Loucy (cell line): Measurements from ENCODE around the gene CCDC86.
A peak's percentile ranks its signal among the peaks of the same experiment; 100 is the strongest.

Source experiments
- H2AFZ ChIP-seq: fragments of 200-600 bp; sonication (generic); 2 replicates; pipeline ENCODE4 v1.6.0; 2016; ENCODE audit warnings: antibody characterized with exemption, mild to moderate bottlenecking, low read length, moderate library complexity
- H3F3A ChIP-seq: fragments of 200-600 bp; 2 replicates; pipeline ENCODE4 v1.6.0; 2016; ENCODE audit warnings: antibody characterized with exemption, low read depth, mild to moderate bottlenecking
- H3K27me3 ChIP-seq: fragments of 200-600 bp; sonication (generic); 2 replicates; pipeline ENCODE4 v1.6.1; 2014; ENCODE audit warnings: low read length, mild to moderate bottlenecking; ENCODE audit not compliant: insufficient read depth, poor library complexity, severe bottlenecking
- H3K36me3 ChIP-seq: fragments of 200-600 bp; sonication (generic); 2 replicates; pipeline ENCODE4 v1.6.1; 2016; ENCODE audit warnings: low read length; ENCODE audit not compliant: insufficient read depth
- H3K4me1 ChIP-seq: fragments of 200-600 bp; sonication (generic); 2 replicates; pipeline ENCODE4 v1.5.1; 2014; ENCODE audit warnings: low read length, mild to moderate bottlenecking; ENCODE audit not compliant: insufficient read depth, poor library complexity, severe bottlenecking
- H3K4me2 ChIP-seq: fragments of 200-600 bp; sonication (generic); 2 replicates; pipeline ENCODE4 v1.6.0; 2014; ENCODE audit warnings: antibody characterized with exemption, low read length, low read depth, mild to moderate bottlenecking; ENCODE audit not compliant: poor library complexity, severe bottlenecking
- H3K4me3 ChIP-seq: fragments of 200-600 bp; sonication (generic); 2 replicates; pipeline ENCODE4 v1.5.1; 2014; ENCODE audit warnings: low read length, mild to moderate bottlenecking, mixed read lengths; ENCODE audit not compliant: poor library complexity, severe bottlenecking
- H3K79me2 ChIP-seq: fragments of 200-600 bp; sonication (generic); 2 replicates; pipeline ENCODE4 v1.6.1; 2014; ENCODE audit warnings: low read length; ENCODE audit not compliant: insufficient read depth
- H3K9ac ChIP-seq: fragments of 200-600 bp; sonication (generic); 2 replicates; pipeline ENCODE4 v1.6.0; 2014; ENCODE audit warnings: mild to moderate bottlenecking, low read depth, low read length, moderate library complexity; ENCODE audit not compliant: poor library complexity, severe bottlenecking
- H3K9me2 ChIP-seq: fragments of 200-600 bp; sonication (generic); replicated peaks from 2 replicates; pipeline ENCODE4 v1.6.1; 2016; ENCODE audit warnings: low read depth, low read length, mixed read lengths
- H3K9me3 ChIP-seq: fragments of 200-600 bp; sonication (generic); 2 replicates; pipeline ENCODE4 v1.6.1; 2014; ENCODE audit warnings: mild to moderate bottlenecking, antibody characterized with exemption, low read length, low read depth; ENCODE audit not compliant: insufficient read depth
- H4K20me1 ChIP-seq: fragments of 200-600 bp; sonication (generic); 2 replicates; pipeline ENCODE4 v1.6.0; 2014; ENCODE audit warnings: antibody characterized with exemption, low read length, mild to moderate bottlenecking; ENCODE audit not compliant: insufficient read depth, poor library complexity, severe bottlenecking
- EZH2phosphoT487 ChIP-seq: fragments of 200-600 bp; IDR thresholded peaks from 2 replicates; pipeline ENCODE4 v1.6.1; 2018; ENCODE audit warnings: antibody characterized with exemption, mild to moderate bottlenecking, moderate library complexity, borderline replicate concordance
- TF ChIP-seq, protein P1 (sequence below): fragments of 200-600 bp; sonication (generic); conservative IDR thresholded peaks from 2 replicates; pipeline ENCODE4 v1.5.1; 2014; ENCODE audit warnings: mild to moderate bottlenecking, antibody characterized with exemption, low read length

The CCDC86 gene

DNA sequence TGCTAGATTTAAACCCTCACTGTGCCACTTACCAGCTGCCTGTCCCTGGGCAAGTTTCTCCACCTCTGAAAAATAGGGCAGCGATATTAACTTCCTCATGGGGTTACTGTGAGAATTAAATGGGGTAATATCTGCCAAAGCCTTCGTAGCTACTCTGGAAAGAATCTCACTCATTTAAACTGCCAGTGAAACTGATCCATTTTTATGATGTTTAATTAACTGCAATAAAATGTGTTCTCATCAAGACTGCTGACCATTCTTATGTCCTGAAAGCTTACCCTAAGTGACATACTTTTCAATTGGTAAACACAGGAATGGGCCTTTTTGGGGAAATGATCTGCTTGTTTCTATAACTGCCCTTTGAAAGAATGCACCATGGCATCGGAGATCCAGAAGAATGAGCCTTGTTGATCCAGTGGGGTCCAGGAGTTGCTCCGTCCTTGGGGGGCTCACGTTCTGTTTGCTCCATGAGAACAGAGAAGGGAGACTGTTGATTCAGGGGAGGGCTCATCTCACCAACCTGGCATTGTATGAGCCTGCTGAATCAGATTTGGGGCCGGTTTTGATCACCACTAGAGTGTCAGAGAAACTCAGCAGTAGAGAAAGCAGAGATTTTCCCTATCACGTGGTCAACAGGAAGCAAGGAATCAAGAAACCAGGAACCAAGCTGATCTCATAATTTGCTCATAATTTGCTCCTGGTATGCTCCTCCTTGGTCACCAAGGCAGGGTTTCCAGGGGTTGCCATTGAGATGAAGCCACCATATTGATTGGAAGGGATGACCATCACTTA lies 7.0 kb upstream of the CCDC86 start:
- Histone ChIP-seq H3K4me3 (no peak overlapping the region), H3K4me2 (no peak overlapping the region), H3F3A (no peaks in the 10 kb centered on the region), H3K27me3 (no peaks in the 10 kb centered on the region), H3K9me3 (no peaks in the 10 kb centered on the region), H3K4me1 (peaks cover 43% of the 10 kb centered on the region), H3K79me2 (no peaks in the 10 kb centered on the region), H4K20me1 (no peaks in the 10 kb centered on the region), H3K36me3 (no peaks in the 10 kb centered on the region), H2AFZ (no peak overlapping the region), H3K9ac (no peak overlapping the region), H3K9me2 (no peaks in the 10 kb centered on the region)
- no peak for TF ChIP-seq EZH2phosphoT487
- TF ChIP-seq, protein P1, sequence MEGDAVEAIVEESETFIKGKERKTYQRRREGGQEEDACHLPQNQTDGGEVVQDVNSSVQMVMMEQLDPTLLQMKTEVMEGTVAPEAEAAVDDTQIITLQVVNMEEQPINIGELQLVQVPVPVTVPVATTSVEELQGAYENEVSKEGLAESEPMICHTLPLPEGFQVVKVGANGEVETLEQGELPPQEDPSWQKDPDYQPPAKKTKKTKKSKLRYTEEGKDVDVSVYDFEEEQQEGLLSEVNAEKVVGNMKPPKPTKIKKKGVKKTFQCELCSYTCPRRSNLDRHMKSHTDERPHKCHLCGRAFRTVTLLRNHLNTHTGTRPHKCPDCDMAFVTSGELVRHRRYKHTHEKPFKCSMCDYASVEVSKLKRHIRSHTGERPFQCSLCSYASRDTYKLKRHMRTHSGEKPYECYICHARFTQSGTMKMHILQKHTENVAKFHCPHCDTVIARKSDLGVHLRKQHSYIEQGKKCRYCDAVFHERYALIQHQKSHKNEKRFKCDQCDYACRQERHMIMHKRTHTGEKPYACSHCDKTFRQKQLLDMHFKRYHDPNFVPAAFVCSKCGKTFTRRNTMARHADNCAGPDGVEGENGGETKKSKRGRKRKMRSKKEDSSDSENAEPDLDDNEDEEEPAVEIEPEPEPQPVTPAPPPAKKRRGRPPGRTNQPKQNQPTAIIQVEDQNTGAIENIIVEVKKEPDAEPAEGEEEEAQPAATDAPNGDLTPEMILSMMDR, result no peak

DNA sequence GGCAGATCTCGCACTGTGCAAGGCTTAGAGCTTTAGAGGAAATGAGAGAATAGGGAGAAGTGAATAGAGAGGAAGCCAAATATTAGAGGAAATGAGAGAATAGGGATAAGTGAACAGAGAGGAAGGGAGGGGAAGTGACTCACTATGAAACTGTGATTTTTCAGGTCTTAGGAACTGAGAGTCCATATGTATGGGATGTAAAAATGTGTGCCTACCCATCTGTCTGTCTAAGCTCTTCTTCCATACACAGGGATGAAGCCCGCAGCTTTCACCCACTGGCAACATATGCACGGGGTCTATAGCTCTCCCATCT lies 6.4 kb upstream of the CCDC86 start:
- peaks cover 43% of the 10 kb centered on the region for H3K4me1 ChIP-seq
- H2AFZ ChIP-seq, result no peak overlapping the region
- H3K9me2 ChIP-seq, result no peaks in the 10 kb centered on the region
- H3K79me2 ChIP-seq, result no peaks in the 10 kb centered on the region
- H3K9ac ChIP-seq, result no peak overlapping the region
- no peak overlapping the region for H3K4me2 ChIP-seq
- H3F3A ChIP-seq, result no peaks in the 10 kb centered on the region
- H3K9me3 ChIP-seq, result no peaks in the 10 kb centered on the region
- H3K27me3 ChIP-seq, result no peaks in the 10 kb centered on the region
- no peak overlapping the region for H3K4me3 ChIP-seq
- TF ChIP-seq, protein P1, result no peak
- no peak for TF ChIP-seq EZH2phosphoT487
- no peaks in the 10 kb centered on the region for H3K36me3 ChIP-seq
- H4K20me1 ChIP-seq, result no peaks in the 10 kb centered on the region

DNA sequence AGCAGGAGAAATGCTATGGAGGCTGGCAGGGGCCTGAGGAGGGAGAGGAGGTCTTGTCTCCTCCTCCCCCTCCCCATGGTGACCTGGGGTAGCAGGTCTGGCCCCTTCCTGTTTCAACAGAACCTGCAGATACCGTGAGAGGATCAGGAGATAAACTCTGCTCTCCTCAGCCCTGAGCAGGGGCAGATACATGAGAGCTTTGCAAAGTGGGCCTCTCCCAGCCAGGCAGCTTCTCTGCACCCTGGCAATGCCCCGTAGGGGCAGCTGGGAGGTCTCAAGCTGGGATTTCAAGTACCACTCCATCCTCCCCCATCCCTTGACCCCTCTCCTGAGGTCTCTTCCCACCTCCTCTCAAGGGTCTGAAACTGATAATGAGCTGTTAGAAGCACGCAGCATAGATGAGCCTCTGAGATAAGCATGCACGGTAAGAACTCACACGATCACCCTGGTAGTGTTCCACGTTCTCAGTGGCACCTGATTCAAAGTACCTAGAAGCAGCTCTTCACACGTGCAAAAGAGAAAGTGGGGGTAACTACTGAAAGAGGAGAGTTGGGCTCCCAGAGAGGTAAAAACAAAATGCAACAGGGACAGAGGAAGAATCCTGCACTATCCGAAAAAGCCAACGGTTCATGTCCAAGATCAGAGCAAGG lies 4.9 kb upstream of the CCDC86 start:
- Histone ChIP-seq H3K4me1 (peaks cover 41% of the 10 kb centered on the region), H3K36me3 (no peaks in the 10 kb centered on the region), H2AFZ (peak overlapping the region; percentile 29; the same call in 1 of the 2 replicates), H3F3A (no peaks in the 10 kb centered on the region), H3K9ac (peak overlapping the region; percentile 7), H4K20me1 (no peaks in the 10 kb centered on the region), H3K4me2 (peak overlapping the region; percentile 29), H3K27me3 (no peaks in the 10 kb centered on the region), H3K4me3 (no peak overlapping the region), H3K9me3 (no peaks in the 10 kb centered on the region), H3K9me2 (no peaks in the 10 kb centered on the region), H3K79me2 (peaks cover under 1% of the 10 kb centered on the region; the same call in 1 of the 2 replicates)
- TF ChIP-seq EZH2phosphoT487, result no peak
- TF ChIP-seq, protein P1, result no peak
